GM04503 (cell line): ENCODE data around the gene TMCC2.

Experiments used
- DNase-seq: peaks from one replicate; pipeline ENCODE4 v3.0.0-alpha.2; 2012; ENCODE audit warnings: low read depth

TMCC2 gene

DNA sequence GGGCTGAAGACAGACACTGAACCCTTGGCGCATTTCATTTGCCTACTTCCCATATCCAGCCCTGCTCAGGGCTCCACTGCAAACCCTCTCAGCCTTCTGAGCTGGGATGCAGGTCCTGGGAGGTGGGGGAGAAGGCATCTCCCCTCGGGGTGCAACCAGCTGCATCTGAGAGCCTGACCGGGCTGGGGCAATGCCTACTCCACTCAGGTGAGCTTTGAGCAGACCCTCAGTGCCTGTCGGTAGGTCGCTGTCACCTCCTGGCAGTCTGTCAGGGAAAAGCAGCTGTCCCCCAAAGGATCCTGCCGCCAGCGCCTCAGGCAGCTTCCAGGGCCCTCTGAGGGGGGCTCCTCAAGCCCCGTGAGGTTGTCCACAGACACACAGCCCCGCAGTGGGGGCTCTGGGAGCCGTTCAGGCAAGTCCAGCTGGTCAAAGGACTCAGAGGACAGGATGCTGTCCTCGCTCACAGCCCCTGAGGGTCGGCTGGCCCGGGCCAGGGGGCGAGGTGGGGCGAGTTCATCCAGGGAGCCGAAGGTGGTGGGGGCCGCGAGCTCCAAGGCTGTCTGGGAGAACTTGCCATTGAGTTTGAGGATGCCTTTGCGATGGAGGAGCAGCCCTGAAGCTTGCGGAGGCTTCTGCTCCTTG, 75.6 kb downstream of the TMCC2 start:
- DNase-seq = no peak

DNA sequence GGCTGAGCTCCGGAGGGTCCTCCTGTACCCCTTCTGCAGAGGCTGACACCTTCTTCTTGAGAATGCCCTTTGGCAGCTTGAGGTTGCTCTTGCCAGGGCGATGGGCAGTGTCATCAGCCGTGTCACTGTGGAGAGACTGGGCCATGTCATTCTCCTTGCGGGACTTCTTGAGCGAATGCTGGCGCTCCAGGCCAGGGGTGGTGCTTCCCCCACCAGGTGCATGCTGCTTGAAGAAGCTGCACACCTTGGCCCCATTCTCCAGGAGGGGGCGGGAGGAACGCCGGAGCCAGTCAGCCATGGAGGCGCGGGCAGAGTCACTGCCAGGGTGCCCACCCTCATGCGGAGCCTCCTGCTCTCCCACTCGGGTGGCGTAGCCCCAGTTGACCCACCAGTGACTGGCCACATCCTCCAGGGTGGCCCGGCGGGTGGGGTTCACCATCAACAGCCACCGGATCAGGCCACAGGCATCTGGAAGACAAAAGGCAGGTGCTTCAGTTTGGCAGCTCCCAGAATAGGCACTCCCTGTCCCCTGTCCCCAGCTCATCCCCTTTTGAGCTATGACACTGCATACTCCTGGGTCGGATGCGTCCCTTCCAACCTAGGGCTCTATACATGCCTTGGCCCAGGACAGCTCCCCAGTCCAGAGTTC, 76.4 kb downstream of the TMCC2 start:
- DNase-seq = no peak

DNA sequence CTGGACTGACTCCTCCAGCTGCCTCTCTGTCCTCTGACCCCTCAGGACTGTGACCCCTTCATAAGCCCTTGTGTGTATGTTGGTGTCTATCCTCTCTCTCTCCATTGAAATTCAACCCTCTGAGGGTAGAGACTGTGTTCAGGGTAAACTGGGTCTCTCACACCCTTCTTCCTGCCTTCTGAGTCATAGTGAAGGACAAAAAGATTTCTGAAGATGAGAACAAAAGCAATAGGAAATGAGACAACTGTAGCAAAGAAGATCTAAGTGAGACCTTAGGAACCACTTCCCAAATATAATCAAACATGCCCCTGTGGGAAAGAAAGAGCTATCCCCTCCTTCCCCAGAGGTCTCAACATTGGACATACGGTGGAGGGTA, 76.9 kb downstream of the TMCC2 start:
- no peak for DNase-seq

DNA sequence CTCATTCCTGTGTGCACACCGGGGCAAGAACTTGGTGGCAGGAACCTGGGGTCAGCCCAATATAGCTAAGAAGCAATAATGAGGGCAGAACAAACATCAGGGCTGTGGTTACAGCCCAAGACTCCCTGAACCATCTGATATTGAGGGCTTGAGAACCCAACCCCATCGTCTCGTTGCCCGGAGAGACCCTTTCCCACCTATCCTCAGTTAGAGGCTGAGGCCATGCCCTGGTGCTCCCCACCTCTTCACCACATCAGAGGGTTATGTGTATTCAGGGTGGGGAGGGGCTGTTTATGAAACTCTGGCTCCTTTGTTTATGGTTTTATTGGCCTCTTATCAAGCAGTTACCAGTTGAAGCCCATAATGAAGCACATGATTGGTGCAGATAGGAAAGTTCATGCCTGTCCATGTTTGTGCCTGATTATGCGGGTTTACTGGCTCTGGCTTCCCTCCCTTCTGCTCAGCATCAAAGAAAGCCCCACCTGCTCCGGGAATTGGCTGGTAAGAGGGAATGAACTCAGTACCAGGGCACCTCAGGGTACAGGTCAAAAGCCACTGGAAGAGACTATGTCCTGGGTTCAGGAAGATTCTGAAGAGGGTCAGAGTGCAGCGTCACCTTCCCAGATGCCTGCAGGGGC, 79.3 kb downstream of the TMCC2 start:
- no peak for DNase-seq

DNA sequence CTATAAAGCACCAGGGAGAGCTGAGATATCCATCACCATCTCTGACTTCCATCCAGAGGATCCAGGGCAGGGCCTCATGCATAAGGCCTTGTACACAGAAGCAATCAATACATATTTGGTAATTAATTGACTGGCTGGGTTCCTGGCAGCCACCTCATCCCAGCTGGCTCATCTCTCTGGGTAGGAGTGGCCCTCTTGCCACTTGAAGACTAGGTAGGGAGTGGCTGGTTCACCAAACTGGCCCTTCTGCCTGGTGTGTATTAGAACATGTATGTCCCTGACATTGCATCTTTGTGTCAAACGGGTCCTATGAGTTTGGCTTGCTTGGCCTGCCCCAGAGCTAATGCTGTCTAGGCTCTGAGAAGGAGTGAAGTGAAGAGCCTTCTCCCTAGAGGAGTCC, 82.0 kb downstream of the TMCC2 start:
- no peak for DNase-seq

DNA sequence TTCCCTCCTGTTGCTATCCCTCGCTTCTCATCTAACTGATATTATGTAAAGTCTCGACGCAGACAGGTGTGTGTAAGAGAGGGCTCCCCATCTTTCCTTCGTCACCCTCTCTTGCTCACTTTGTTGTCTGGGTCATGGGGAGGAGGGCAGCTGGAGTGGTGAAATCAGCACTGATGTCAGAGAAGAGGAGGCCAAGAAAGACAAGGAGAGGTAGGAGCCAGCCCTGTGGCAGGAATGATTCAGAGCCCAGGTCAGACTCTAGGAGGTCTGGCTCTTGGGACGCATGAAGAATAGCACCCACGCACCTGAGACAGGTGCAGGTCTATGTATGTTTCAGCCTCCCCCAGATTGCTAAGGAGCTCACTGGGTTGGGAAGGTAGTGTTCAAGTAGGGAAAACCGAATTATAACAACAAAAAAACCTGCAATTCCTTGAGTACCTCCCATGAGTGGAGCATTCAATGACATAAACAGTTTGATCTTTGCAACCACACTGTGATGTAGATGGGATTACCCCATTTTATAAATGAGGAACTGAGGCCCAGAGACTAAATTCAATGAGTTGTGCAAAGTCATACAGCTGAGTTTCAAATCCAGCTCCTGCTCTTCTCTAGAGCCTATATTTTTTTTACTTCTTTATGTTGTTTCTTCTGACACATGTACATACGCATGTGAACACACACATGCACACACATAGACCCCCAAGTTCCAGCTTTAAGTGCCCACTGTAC, 83.4 kb downstream of the TMCC2 start:
- no peak for DNase-seq

DNA sequence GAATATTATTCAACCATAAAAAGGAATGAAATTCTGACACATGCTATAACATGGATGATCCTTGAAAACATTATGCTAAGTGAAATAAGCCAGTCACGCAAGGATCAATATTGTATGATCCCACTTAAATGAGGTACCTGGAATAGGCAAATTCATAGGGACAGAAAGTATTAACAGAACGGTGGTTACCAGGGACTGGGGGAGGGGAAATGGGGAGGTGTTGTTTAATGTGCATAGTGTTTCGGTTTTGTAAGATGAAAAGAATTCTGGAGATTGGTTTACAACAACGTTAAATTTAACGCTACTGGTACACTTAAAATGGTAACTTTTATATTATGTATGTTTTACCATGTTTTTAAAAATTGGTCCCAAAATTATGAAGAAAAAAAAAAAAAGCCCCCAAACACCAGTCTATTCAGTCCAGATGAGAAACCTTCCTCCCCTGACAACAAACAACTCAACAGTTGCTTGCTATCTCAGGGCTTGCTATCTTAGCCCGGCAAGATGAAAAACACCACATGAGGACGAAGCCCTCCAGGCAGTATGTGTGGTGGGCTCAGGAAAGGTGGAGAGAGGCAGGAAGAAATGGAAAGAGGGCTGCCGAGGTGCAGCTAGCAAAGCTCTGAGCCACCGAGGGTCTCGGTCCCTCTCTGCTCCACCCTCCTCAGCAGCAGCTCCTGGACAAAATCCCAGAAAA, 85.3 kb downstream of the TMCC2 start:
- DNase-seq = no peak

DNA sequence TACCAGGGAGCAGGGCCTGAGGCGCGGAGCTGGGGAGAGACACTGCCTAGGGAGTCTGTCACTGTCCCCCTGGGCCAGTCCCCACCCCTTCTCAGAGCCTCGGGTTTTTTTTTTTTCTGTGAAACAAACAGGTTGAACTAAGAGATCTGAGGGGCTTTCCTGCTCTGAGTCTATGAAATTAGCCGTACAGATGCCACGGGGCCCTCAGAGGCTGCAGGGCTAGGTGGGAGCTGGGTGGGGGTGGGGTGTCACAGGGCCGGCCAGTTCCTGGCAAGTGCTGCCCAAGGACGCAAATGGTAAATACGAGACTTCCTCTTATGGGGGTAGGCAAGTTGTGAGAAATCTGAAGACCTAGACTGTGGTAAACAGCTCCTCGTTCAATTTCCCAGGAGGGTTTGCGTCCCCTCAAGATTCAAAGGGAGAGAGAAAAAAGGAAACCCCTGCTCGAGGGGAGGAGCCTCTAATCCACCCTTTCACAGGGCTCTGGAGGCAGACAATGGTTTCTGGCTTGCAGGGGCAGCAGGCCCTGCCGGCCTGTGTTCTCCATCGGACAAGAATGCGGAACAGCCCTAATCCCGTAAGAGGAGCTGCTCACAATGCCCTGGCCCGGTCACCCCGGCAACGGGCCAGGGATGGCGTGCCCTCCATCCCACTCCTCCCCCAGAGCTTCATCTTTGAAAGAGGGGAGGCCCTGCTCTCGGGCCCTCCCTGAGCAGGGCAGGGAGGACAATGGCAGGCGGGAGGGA, 86.0 kb downstream of the TMCC2 start:
- no peak for DNase-seq

DNA sequence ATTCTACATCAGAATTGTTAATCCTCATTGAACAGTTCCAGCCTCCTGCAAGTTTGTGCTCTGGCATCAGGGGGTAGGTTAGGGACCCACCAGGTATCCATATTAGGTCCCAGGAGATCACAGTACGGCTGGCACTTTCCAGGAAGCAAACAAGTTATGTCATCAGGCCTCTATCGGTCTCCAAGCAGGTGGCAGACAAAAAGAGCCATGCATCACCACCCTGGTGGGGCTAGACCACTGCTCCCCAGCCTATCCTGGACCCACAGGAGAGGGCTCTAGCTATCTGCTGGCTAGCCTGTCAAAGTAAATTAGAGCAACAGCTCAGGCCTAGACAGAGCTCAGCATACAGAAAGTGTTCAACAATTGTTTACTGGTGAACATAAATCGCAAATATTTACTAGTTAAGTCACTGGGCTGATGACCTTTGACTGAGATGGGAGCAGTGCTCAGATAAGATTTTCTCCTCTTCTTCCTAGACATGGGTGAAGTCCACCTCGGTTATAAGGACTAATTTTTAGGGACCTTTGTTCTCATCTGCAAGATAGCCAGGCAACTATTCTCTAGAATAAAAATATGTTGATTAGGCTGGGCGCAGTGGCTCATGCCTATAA, 87.4 kb downstream of the TMCC2 start:
- DNase-seq = no peak

DNA sequence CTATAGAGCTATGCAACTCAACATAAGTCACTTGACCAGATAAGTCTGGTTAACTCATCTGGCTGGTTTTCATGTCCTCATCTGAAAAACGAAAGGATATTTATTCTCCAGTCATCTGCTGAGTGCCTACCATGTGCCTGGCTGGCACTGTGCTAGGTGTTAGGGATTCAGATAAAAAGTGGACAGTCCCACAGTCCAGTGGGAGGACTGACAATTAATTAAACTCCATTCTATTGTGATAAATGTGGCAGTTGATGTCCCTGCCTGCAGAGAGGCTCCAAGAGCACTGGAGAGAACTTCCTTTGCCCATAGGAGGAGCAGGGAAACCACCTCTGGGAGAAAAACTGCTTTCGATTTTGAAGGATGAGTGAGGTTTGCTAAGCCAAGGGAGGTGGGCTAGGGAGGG, 88.4 kb downstream of the TMCC2 start:
- no peak for DNase-seq

DNA sequence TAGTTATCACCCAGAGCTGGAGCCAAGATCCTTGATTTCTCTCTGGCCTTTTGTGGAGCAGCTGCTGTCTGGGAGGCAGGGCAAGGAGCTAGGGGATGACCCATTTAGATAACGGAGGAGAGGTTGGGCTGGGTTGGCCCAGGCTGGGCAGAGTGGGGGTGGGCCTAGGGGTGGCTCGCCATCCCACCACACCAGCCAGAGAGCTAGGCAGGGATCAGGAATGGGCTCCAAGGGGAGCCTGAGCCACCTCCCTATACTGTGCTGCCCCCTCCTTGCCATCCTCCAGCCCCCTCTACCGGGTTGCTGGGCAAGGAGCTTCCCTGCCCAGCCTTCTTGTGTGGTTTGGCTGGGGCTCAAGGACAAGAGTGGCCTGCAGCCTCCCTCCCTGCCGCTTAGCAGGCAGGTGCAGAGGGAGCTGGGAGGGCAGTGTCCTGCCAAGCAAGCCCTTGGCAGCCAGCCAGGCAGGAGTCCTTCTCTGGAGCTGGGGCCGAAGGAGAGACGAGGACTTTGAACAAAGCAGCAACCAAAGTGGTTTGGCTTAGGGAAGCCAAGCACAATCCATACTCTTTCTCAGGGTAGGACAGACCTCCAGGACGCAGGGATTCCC, 89.7 kb downstream of the TMCC2 start:
- no peak for DNase-seq

DNA sequence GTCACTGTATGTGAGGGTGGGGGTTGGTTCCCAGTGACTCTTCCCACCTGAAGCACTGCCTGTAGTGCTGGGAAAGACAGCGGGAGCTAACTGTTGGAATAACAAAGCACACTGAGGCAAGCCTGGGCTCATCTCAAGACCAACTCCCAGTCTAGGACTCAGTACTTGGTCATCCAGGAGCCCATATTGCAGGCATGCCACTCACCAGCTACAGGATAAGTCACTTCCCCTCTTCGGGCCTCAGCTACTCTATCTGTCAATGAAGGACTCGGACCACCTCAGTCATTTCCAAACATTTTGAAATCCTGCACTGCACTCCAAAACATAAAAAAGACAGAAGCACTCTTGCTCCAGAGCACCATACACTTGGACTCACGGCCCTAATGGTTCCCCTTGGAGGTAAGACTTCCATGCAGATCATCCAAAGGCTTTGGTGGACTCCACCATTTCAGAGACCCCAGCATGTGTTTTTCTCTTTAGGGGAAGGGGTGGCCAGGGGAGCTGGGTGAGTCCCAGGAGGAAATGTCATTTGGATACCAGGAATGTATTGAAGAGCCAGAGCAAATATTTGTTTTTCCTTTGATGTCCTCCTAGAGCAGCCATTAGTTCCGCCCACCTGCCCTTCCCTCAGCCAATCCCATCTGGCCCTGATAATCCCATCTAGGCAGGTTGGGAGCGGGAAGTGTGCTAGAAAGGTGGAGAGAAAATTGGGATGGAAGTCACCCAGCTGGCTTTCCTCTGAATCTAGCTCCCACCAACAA, 90.7 kb downstream of the TMCC2 start:
- no peak for DNase-seq

DNA sequence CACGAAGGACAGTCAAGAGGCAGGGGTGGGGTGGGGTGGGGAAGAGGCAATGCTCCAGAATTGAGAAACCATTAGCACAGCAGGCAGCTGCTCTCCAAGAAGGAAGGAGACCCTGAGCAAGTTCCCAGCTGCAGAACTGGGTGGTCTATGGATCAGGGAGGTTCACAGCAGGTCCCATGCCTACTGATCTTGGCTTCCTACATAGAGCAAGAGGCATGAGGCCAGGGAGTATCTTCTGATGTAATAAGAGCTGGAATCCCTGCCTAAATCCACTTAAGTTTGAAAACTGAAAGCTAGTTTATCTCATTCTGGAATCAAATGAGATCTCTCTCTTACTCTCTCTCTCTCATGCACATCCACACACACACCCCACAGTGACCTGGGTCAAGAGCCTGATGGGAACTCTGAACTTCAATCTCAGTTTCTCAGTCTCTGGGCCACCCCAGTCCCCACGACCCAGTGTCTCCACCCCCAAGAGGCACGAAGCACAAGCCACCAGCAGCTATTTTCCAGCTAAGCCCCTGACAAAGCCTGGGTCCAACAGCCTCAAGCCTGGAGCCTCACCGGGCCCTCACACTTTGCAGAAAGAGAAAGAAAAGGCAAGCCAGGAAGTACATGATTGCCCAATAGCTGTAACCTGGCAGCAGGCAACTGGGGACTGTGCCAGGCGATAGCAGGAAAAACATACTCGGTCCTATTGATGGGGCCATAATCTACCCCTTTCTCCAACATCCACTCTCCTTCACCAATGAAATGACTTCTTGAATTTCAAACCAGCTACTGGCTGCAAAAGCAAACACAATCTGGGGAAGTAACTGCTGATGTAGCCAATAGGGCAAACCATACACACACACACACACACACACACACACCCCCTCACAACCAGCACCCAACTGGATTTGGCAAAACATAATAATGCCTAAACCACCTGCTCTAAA, 91.6 kb downstream of the TMCC2 start:
- DNase-seq = no peak

DNA sequence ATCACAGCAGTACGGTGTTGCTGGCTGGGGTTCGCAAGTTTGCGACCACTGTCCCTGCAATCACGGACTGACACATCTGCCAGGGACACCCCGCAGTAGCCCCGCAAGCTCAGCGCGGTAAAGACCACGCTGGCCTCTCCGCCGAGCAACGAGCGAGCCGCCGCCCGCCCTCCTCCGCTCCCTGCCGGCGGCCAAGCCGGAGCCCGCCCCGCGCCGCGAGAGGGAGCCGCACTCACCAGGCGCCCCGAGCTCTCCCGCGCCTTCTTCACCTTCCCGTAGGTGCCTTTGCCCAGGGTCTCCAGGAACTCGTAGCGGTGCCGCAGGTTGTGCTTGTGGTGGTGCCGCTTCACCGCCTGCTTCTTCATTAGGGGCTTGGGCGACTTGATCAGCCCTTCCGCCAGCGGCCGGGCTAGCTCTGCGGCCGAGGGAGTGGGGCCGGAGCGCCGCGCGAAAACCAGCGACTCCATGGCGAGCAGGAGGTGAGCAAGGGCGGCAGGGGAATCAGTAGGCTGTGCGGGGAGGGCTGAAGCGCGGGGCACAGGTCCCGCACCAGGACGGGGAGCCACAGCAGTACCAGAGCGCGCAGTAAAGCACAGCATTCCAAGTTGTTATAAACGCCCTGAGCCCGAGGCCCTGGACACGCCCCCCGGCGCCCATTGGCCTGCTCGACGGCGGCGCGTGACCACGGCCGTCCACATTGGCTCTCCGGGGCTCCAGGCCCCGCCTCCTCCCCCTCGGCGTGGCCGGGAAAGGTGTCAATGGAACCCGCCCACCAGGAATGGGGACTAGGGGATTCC, 93.6 kb downstream of the TMCC2 start, which contains the start of gene NUAK2:
NUAK2 (minus strand) TSS at position 584 of the 797 bp plus-strand sequence; CDS start at position 467, 117 bp downstream.
- no peak for DNase-seq

DNA sequence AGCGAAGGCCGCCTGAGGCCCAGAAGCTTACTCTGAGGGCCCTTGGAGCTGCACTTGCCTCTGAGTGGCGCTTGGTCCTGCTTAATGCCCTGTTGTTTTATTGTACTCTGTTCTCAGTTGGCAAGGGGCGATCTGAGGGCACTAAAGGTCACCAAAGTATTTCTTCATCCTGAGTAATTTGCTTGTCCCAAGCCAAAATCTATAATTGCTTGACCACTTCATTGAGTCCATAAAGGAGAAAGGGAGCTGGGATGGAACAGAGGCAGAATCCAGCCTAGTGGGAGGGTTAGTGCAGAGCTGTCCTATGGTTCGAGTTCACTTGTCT, 94.2 kb downstream of the TMCC2 start:
- DNase-seq = no peak
